Bronchial epithelial cell (primary cell): ENCODE results near the gene C1orf116. TPM values are rescaled to one million over a fixed set of nuclear protein-coding genes. Genes with fewer than 3 reads are reported as not detected.

Experiments used
- DNase-seq: peaks from one replicate; pipeline ENCODE4 v3.0.0-alpha.2; 2010; ENCODE audit warnings: low read depth
- FAIRE-seq: peaks from 2 replicates; lab custom pipeline; 2011; peaks lifted over from hg19 to GRCh38; lab: Jason Lieb, UNC
- H3K27me3 ChIP-seq: 2 replicates; pipeline ENCODE4 v1.5.1; 2011; ENCODE audit warnings: low read length; ENCODE audit not compliant: control insufficient read depth, insufficient read depth
- H3K36me3 ChIP-seq: 2 replicates; pipeline ENCODE4 v1.5.1; 2011; ENCODE audit warnings: low read length; ENCODE audit not compliant: control insufficient read depth, insufficient read depth
- H3K4me3 ChIP-seq: 2 replicates; pipeline ENCODE4 v1.5.1; 2011; ENCODE audit warnings: mild to moderate bottlenecking, low read depth, low read length, control low read depth
- CTCF ChIP-seq: IDR thresholded peaks from 2 replicates; pipeline ENCODE4 v1.5.1; 2011; ENCODE audit warnings: mild to moderate bottlenecking, moderate library complexity, low read length, control low read depth, inconsistent platforms; ENCODE audit not compliant: insufficient read depth, severe bottlenecking
- total RNA-seq: library from RNA; depleted of rRNA; stranded (reverse); fragments of >200 nt; gene quantifications from 2 replicates; pipeline ENCODE4 v1.2.1, GENCODE V29; 2014

C1orf116 gene
- total RNA-seq, 1 donor from 2014 or later = 20.0 TPM

- Histone ChIP-seq H3K27me3 (no peaks in the 10 kb centered on the region), H3K4me3 (no peak overlapping the region), H3K36me3 (no peaks in the 10 kb centered on the region)
- no peak for DNase-seq
- no peak for FAIRE-seq
- no peak for TF ChIP-seq CTCF
These were observed 39.8 kb downstream of the C1orf116 start for GRCh38 chr1:206992790-206993189.

- H3K4me3 ChIP-seq = no peak overlapping the region
- H3K36me3 ChIP-seq = no peaks in the 10 kb centered on the region
- no peak for FAIRE-seq
- no peak for TF ChIP-seq CTCF
- no peak for DNase-seq
- no peaks in the 10 kb centered on the region for H3K27me3 ChIP-seq
These were observed 44.7 kb downstream of the C1orf116 start for GRCh38 chr1:206987873-206988272.

- DNase-seq (no peak), FAIRE-seq (no peak)
- TF ChIP-seq CTCF = no peak
- Histone ChIP-seq H3K4me3 (no peak overlapping the region), H3K27me3 (no peaks in the 10 kb centered on the region), H3K36me3 (no peaks in the 10 kb centered on the region)
These were observed 45.7 kb downstream of the C1orf116 start for GRCh38 chr1:206986885-206987284.

GRCh38 chr1:206986402-206986801 lies 46.2 kb downstream of the C1orf116 start:
- DNase-seq = no peak
- H3K27me3 ChIP-seq = no peaks in the 10 kb centered on the region
- H3K4me3 ChIP-seq = no peak overlapping the region
- FAIRE-seq = no peak
- no peaks in the 10 kb centered on the region for H3K36me3 ChIP-seq
- no peak for TF ChIP-seq CTCF

GRCh38 chr1:206985162-206985749 lies 47.3 kb downstream of the C1orf116 start:
- FAIRE-seq (no peak), DNase-seq (no peak)
- Histone ChIP-seq H3K36me3 (no peaks in the 10 kb centered on the region), H3K4me3 (no peak overlapping the region), H3K27me3 (no peaks in the 10 kb centered on the region)
- TF ChIP-seq CTCF = no peak

- FAIRE-seq (no peak), DNase-seq (no peak)
- TF ChIP-seq CTCF = peak; percentile 73
These were observed 50.3 kb downstream of the C1orf116 start for GRCh38 chr1:206982216-206982615.

More at GRCh38 chr1:206982216-206982615, 50.3 kb downstream of the C1orf116 start:
- Histone ChIP-seq H3K36me3 (no peaks in the 10 kb centered on the region), H3K4me3 (no peak overlapping the region), H3K27me3 (no peaks in the 10 kb centered on the region)
